ENCODE data around the gene MAP3K7CL. TPM values are rescaled to one million over a fixed set of nuclear protein-coding genes. Genes with fewer than 3 reads are reported as not detected.

The MAP3K7CL gene
- total and polyA plus RNA-seq, 2 experiments from 2014 or later: 0.59 TPM; not detected in 1

DNA sequence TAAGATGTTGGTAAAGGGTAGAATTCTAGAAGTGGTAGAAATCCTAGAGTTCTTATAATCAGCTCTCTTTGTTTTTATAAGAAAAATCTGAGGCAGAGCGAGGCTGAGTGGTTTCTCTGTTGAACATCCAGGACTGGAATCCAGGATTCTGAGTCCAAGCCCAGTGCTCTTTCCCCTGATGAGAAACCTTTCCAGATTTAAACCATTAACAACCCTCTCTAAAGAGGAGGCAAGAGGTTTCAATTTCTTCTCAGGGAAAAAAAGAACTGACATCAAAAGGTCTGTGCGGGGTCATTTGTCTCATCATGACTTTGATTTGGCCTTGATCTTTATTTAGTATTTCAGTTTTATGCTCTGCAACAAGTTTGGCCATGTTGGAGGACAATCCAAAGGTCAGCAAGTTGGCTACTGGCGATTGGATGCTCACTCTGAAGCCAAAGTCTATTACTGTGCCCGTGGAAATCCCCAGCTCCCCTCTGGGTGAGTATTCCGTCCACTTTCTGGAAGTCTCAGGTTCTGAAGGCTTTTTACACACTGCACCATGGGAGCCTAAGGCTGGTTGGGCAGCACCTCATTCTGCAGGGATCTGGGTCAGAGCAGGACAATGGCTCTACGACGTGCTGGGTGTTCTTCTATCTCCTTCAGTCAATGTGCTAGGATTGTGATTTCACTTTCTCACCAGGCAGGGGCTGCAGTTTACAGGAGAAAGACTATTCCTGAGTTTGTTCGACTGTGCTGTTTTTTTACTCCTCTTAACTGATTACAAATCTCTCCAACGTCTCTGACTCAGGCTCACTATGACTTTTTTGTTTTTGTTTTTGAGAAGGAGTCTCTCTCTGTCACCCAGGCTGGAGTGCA lies 38.1 kb upstream of the MAP3K7CL start:
- Histone ChIP-seq H3K9me3 (ENCODE audit: low read depth) (no peaks in the 10 kb centered on the region), H3K27me3 (no peaks in the 10 kb centered on the region), H3K4me1 (ENCODE audit: insufficient read depth) (no peaks in the 10 kb centered on the region), H3K79me2 (no peaks in the 10 kb centered on the region), H4K20me1 (ENCODE audit: insufficient read depth, poor library complexity, severe bottlenecking) (no peaks in the 10 kb centered on the region), H2AFZ (no peak overlapping the region), H3K4me2 (no peak overlapping the region), H3K36me3 (replicated peaks; ENCODE audit: insufficient read depth, low read depth) (no peaks in the 10 kb centered on the region), H3K9me2 (replicated peaks; ENCODE audit: insufficient read depth) (no peaks in the 10 kb centered on the region), H3K27ac (no peak overlapping the region), H3K4me3 (no peak overlapping the region)
- no peak for DNase-seq (ENCODE audit: low spot score)
- 61% methylated on average over 9 of the region's 9 CpGs for WGBS (ENCODE audit: low lambda C conversion rate, missing lambda C conversion rate)
- TF ChIP-seq, protein P1, sequence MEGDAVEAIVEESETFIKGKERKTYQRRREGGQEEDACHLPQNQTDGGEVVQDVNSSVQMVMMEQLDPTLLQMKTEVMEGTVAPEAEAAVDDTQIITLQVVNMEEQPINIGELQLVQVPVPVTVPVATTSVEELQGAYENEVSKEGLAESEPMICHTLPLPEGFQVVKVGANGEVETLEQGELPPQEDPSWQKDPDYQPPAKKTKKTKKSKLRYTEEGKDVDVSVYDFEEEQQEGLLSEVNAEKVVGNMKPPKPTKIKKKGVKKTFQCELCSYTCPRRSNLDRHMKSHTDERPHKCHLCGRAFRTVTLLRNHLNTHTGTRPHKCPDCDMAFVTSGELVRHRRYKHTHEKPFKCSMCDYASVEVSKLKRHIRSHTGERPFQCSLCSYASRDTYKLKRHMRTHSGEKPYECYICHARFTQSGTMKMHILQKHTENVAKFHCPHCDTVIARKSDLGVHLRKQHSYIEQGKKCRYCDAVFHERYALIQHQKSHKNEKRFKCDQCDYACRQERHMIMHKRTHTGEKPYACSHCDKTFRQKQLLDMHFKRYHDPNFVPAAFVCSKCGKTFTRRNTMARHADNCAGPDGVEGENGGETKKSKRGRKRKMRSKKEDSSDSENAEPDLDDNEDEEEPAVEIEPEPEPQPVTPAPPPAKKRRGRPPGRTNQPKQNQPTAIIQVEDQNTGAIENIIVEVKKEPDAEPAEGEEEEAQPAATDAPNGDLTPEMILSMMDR (IDR thresholded peaks at IDR 0.05; ENCODE audit: poor library complexity): no peak
- TF ChIP-seq EZH2phosphoT487 (IDR thresholded peaks at IDR 0.05; ENCODE audit: low read depth, severe bottlenecking, unreplicated experiment): no peak

DNA sequence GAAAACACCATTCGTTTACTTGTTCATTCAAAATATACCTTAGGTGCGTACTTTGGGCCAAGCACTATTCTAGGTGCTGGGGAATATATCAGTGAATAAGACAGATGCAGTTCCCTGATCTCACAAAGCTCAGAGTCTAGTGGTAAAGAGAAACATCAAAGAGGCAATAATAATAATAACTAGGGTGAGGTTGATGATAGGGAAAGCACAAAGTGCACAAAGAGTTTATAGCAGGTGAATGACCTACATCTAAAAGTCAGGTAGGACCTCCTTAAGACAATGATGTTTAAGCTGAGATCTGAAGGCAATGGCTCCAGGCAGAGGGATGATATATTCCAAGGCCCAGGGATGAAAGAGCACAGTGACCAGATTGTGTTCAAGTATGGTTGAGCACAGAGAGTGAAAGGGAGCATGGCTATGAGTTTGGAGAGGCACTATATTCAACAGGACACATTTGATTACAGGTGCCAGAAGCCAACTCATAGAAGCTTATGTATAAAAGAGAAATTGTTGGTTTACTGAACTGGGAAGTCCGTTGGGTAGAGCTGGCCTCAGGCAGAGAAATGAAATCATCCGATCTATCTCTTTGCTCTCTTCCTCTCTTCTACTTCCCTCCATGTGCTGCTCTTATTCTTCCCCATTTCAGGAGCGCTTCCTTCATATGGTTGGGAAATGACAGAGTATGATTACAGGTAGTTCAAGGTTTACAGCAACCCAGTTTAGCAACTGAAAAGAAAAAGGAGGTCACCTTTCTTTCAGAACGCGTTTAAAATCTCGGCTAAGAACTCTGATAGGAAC lies 34.0 kb upstream of the MAP3K7CL start:
- H3K36me3 ChIP-seq (replicated peaks; ENCODE audit: insufficient read depth, low read depth): no peaks in the 10 kb centered on the region
- H3K4me2 ChIP-seq: no peak overlapping the region
- no peaks in the 10 kb centered on the region for H3K9me3 ChIP-seq (ENCODE audit: low read depth)
- H4K20me1 ChIP-seq (ENCODE audit: insufficient read depth, poor library complexity, severe bottlenecking): no peaks in the 10 kb centered on the region
- no peak overlapping the region for H3K27ac ChIP-seq
- DNase-seq (ENCODE audit: low spot score): no peak
- no peaks in the 10 kb centered on the region for H3K27me3 ChIP-seq
- no peaks in the 10 kb centered on the region for H3K79me2 ChIP-seq
- H3K9me2 ChIP-seq (replicated peaks; ENCODE audit: insufficient read depth): no peaks in the 10 kb centered on the region
- no peak for TF ChIP-seq EZH2 (IDR thresholded peaks at IDR 0.05; ENCODE audit: borderline replicate concordance)
- TF ChIP-seq, protein P1 (IDR thresholded peaks at IDR 0.05; ENCODE audit: poor library complexity): no peak
- peaks cover 14% of the 10 kb centered on the region for H3K4me1 ChIP-seq (ENCODE audit: insufficient read depth)
- no peak overlapping the region for H2AFZ ChIP-seq
- no peak overlapping the region for H3K4me3 ChIP-seq
- WGBS (ENCODE audit: low lambda C conversion rate, missing lambda C conversion rate): 95% methylated on average over 8 of the region's 8 CpGs

DNA sequence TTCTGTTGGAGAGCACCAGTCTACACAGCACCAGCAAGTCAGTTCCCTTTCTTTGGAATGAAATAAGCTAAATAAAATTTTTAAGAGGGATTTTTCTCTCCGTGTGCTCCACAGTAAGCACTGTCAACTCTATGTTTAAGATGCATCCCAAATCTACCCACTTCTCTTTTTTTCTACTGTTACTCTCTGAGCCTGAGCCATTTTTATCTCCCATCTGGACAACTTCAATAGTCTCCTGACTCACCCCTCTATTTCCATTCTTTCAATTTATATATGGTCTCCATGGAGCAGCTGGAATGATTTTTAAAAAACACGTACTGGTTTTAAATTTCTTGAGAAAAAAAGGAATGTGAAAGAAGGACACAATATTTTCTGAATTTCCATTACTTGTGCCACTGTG lies 32.3 kb upstream of the MAP3K7CL start:
- TF ChIP-seq, protein P1 (IDR thresholded peaks at IDR 0.05; ENCODE audit: poor library complexity): no peak
- TF ChIP-seq EZH2phosphoT487 (IDR thresholded peaks at IDR 0.05; ENCODE audit: low read depth, severe bottlenecking, unreplicated experiment): no peak
- TF ChIP-seq EZH2 (IDR thresholded peaks at IDR 0.05; ENCODE audit: borderline replicate concordance): no peak
- H3K27me3 ChIP-seq: no peaks in the 10 kb centered on the region
- H3K4me3 ChIP-seq: no peak overlapping the region
- H3K4me2 ChIP-seq: no peak overlapping the region
- peak overlapping the region; percentile 38 for H3K27ac ChIP-seq
- H2AFZ ChIP-seq: no peak overlapping the region
- 80% methylated on average over 2 of the region's 2 CpGs for WGBS (ENCODE audit: low lambda C conversion rate, missing lambda C conversion rate)
- peaks cover 14% of the 10 kb centered on the region for H3K4me1 ChIP-seq (ENCODE audit: insufficient read depth)
- H4K20me1 ChIP-seq (ENCODE audit: insufficient read depth, poor library complexity, severe bottlenecking): no peaks in the 10 kb centered on the region
- DNase-seq (ENCODE audit: low spot score): no peak
- no peaks in the 10 kb centered on the region for H3K9me2 ChIP-seq (replicated peaks; ENCODE audit: insufficient read depth)
- no peaks in the 10 kb centered on the region for H3K36me3 ChIP-seq (replicated peaks; ENCODE audit: insufficient read depth, low read depth)
- H3K79me2 ChIP-seq: no peaks in the 10 kb centered on the region
- no peaks in the 10 kb centered on the region for H3K9me3 ChIP-seq (ENCODE audit: low read depth)
